ENCODE measurements around the gene SNTB2.

Gene SNTB2

GRCh38 chr16:69315486-69316311 is 128.7 kb downstream of the SNTB2 start:
- in situ Hi-C loops (cut with HindIII; ENCODE audit: low sequenced_read_pairs), result no loop called here

- in situ Hi-C loops (cut with HindIII; ENCODE audit: low sequenced_read_pairs), result no loop called here
These were observed 129.7 kb downstream of the SNTB2 start for GRCh38 chr16:69316595-69317034.

- in situ Hi-C loops (cut with HindIII; ENCODE audit: low sequenced_read_pairs), result no loop called here
These were observed 131.4 kb downstream of the SNTB2 start for GRCh38 chr16:69318177-69318910.

- in situ Hi-C loops (cut with HindIII; ENCODE audit: low sequenced_read_pairs), result no loop called here
These were observed 131.9 kb downstream of the SNTB2 start for GRCh38 chr16:69318911-69319289.

GRCh38 chr16:69319381-69319780 is 132.4 kb downstream of the SNTB2 start:
- in situ Hi-C loops (cut with HindIII; ENCODE audit: low sequenced_read_pairs), result no loop called here

GRCh38 chr16:69319826-69320739 is 133.1 kb downstream of the SNTB2 start:
- in situ Hi-C loops (cut with HindIII; ENCODE audit: low sequenced_read_pairs), result no loop called here

- in situ Hi-C loops (cut with HindIII; ENCODE audit: low sequenced_read_pairs), result no loop called here
These were observed 133.7 kb downstream of the SNTB2 start for GRCh38 chr16:69320740-69321073.

- in situ Hi-C loops (cut with HindIII; ENCODE audit: low sequenced_read_pairs), result no loop called here
These were observed 134.1 kb downstream of the SNTB2 start for GRCh38 chr16:69321080-69321479.

GRCh38 chr16:69322343-69322742 is 135.4 kb downstream of the SNTB2 start:
- in situ Hi-C loops (cut with HindIII; ENCODE audit: low sequenced_read_pairs), result no loop called here

- in situ Hi-C loops (cut with HindIII; ENCODE audit: low sequenced_read_pairs), result no loop called here
These were observed 136.5 kb downstream of the SNTB2 start for GRCh38 chr16:69323415-69323814.

GRCh38 chr16:69324013-69324531 is 137.1 kb downstream of the SNTB2 start:
- in situ Hi-C loops (cut with HindIII; ENCODE audit: low sequenced_read_pairs), result no loop called here

- in situ Hi-C loops (cut with HindIII; ENCODE audit: low sequenced_read_pairs), result no loop called here
These were observed 137.8 kb downstream of the SNTB2 start for GRCh38 chr16:69324585-69325253.

- in situ Hi-C loops (cut with HindIII; ENCODE audit: low sequenced_read_pairs), result no loop called here
These were observed 138.8 kb downstream of the SNTB2 start for GRCh38 chr16:69325784-69326171.

GRCh38 chr16:69326172-69326873 is 139.4 kb downstream of the SNTB2 start:
- in situ Hi-C loops (cut with HindIII; ENCODE audit: low sequenced_read_pairs), result no loop called here

GRCh38 chr16:69327585-69328310 is 140.8 kb downstream of the SNTB2 start:
- in situ Hi-C loops (cut with HindIII; ENCODE audit: low sequenced_read_pairs), result no loop called here

GRCh38 chr16:69328854-69329316 is 141.9 kb downstream of the SNTB2 start:
- in situ Hi-C loops (cut with HindIII; ENCODE audit: low sequenced_read_pairs), result no loop called here

- in situ Hi-C loops (cut with HindIII; ENCODE audit: low sequenced_read_pairs), result no loop called here
These were observed 142.7 kb downstream of the SNTB2 start for GRCh38 chr16:69329369-69330285.
